HuH-7 (cell line): Measurements from ENCODE around the gene PBX3.

Source experiments
- DNase-seq: peaks from one replicate; pipeline ENCODE4 v3.0.0; 2011; ENCODE audit warnings: low spot score

PBX3 gene

DNA sequence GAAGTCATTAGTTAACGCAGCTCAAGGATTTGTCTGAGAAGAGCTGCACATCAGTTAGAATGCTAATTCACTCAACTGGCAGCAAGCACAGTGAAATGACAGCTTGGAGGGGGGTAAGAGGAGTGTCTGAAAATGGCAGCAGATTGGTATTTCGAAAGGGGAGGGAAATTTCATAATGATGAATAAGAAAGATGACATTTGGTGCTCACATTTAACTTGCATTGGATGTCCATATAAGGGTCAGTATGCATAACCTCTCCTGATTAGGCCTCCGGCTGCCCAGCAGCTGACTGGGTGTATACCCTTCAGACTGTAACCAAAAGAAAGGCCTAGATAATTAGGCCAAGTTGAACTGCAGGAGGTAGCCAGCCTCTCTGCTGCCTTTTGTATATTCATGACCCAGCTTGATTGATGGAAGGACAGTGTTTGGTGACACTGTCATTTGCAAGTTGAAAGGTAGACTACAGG lies 131.0 kb downstream of the PBX3 start:
- DNase-seq: no peak

DNA sequence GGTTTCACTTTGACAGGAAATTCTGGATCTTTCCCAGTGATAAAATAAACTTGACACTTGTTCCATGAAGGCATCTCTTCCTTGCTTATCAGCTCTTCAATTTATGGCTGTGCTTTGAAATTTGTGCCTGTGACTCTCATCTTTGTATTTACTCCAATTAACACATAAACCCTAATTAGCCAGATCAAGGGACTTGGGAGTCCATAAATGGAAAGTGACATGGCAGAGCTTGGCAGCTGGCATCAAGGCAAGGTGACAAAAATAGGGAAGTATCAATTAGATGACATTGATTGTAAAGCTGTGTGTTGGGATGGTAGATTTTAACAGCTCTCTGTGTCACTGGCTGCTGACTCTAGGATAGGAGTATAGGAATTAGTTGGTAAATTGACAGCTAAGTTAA lies 133.9 kb downstream of the PBX3 start:
- DNase-seq: no peak

DNA sequence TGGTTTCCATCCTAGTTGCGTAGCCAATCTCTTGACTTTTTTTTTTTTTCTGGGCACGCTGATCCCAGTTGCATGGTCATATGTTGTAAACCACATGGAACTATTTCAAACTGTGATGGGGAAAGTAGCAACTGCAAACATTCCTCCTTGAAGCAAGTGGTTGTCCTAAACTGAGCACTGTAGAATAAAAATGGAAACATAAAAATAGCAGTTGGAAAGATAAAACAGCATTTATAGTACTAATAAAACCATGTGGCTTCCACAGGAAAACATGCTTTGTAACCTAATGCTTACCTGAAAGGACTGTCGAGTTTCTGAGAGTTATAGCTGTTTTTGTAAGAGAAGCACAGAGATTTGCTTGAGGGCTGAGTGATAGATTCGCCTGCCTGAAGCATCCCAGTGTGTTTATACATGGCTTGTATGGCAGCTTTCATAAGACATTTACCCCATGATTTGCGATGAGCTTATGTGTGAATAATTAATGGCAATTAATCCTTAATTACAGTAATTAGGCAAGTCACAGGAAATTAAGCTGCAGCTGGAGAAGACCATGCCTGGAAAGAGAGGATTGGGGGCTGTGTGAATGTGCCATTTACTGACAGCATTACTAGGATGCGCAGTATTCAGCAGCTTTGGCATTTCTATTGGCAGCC lies 136.5 kb downstream of the PBX3 start:
- no peak for DNase-seq

DNA sequence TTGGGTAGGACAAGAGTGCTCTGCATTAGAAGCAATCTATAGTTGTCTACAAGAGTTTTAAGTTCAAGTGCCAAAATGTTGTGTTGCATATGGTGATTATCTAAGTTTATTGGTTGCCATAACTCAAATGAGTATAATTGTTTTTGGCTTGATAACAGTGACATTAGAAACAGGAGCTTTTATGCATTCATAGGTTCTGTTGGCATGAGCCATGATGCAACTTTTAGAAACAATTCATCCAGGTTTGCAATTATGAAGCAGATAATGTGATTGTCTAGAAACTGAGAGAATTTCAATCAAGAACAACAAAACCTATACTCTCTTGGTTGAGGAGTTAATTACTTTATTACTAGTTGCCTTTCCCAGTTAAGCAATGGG lies 137.0 kb downstream of the PBX3 start:
- DNase-seq: no peak

DNA sequence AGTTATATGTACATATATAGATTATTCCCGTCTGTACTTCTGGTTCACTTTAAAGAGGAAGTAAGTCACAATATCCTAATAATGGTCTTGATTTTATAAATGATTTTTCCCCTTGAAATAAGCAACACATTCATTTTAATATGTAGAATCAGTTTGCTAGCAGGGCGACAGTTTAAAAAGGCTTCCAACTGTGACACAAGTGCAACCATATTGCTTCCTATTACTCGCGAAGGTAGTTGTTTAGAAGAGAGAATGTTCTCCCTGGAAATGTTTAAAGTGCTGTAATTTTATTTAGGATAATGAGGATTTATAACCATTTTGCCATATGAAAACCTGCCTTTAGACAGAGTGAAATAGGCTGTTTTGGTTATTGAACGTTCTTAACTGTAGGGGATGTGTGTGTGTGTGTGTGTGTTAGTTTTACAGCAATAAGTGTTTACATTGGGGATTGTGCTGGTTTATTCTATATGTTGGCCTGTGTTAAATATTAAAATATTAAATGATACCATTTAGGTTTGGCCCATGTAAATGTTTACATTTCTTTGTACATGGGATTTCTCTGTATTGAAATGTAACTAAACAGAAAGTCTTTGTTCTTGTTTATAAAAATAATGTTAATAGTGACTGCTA lies 138.3 kb downstream of the PBX3 start:
- no peak for DNase-seq

DNA sequence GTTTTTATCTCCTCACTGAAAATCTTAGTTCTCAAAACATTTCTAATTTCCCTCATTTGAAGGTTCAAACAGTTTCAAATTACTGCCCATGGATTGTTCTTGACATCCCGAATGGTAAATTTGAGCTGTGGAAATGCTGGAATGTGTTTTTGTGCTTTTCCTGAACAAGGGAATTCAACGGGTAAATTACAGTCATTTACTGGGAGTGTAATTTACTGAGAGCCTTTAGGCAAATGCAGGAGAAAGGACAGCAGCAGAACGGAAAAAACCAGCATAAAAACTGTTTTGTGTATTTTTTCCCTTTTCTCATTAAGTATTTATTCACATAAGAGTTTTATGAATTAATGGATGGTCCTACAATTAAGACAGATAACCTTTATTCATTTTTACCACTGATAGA lies 139.2 kb downstream of the PBX3 start:
- DNase-seq: no peak

DNA sequence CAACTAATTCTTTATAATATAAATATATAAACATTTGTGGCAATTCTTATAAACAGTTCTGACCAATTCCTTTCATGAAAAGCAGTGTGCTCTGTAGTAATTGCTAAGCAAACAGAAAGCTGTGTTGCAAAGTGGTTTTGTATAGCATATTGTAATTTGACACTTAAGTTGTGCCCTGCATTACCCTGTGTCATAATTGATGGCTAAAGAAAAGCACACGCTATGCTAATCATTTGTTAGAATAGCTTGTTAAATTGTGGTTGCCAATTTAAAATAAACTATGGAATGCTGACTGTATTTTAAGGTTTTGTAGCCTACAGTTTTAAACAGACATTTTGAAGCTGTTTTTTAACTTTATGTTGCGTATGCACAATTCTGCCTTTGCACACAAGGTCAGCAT lies 140.0 kb downstream of the PBX3 start:
- peak; percentile 46 for DNase-seq

DNA sequence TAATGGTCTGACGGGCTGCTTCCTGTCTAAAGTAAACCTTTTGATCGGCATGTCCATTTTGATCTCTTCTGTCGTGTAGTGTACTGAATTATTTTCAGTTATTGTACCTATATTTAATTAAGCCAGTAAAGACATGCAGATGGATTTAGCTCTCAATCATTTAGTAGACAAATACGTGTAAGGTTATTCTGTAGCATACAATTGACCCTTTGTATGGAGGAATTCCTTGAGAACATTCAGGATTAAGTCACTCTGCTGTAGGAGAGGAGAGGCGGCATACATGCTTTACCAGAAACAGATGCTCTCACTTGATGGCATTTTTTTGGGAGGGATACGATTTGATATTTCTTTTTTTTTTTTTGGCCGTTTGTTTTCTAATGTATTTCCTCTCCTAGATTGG lies 141.0 kb downstream of the PBX3 start:
- DNase-seq: no peak

DNA sequence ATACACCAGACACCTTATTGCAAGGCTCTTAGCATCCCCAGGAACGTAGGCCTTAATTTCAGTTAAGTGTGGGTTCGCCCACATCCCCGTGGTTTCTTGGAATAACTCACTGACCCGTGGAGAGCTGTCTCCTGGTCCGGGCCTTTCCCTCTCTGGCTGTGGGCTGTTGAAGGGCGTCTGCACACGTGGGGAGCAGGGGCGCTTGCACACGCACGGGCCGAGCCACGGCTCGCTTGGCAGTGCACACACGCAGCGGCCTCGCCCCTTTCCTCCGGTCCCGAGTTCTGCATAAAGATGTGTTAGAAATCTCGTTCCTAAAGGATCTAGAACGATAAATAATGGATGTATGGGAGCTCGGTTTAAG lies 141.9 kb downstream of the PBX3 start:
- no peak for DNase-seq

DNA sequence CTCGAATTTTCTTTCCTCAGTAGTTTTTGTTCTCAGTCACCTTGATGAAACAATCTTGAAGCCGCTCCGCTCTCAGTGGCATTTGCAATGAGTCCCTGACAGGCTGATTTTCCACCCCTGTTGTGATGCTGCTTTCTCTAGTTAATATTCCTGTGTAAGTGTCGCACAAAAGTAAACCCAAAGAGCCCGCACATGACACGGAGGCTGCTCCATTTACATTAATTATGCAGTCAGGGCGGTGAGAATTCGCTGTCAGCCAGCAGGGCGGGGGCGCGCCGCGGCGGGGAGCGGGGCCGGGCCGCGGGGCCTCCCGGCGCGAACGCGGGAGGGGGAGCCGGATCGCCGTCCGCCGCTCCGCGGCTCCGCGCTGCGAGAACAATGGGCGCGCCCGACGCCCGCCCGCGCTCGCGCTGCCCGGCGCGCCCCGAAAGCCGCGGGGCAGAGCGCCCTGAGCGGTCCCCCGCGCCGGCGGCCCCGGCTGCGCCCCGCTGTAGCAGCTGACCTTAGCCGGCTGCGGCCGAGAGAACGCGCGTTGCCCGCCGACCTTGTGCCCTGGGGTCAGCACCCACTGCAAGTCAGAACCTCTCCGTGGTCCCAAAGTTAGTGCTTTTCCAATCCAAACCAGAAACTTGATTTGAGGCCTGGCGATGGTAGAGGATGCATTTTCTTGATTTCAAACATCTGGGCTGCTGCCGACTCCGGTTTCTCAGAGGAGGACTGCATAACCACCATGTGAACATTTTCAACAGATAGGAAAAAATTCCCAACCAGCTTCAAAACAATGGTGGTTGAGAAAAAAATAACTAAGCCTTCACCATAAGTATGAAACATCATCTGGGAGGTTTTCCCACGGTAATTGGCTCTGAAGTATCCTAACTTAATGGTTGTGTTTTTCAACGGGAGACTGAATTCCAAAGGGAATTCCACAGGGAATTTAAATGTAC lies 142.6 kb downstream of the PBX3 start:
- peak; percentile 45 for DNase-seq

DNA sequence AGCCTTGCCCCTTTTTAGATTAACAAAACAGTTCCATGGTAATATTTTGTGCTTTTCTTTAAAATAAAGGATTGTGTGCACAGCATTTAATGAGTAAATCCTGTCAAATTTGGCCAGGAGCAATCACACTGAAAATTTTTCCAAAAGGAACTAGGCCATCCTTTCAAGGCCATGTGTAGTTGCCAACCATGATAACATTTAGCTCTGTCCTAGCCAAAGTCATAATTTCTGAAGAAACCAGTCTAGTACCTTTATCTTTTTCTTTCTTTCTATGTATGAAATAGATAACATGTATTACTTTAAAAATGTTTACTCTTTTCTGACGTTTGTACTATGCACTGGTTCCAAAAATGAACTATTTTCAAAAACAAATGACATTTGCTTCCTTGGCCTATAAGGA lies 143.7 kb downstream of the PBX3 start:
- DNase-seq: no peak

DNA sequence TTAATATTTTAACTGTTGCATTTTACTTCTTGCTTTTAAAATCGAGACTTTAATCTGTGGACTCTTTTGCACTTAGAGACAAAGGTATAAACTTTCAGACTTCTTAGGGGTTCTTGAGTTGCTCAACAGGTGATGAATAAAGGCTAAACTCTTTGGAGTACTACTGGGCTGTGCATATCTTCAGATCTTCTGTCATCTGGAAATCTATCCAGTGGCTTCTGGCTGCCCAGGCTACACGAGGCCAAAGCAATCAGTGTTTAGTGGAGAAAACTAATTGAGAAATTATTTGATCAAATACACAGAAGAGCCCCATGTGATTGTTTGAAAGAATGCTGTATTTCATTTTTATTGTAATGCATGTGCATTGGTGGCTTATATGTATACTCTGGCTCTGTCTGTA lies 146.1 kb downstream of the PBX3 start:
- no peak for DNase-seq

DNA sequence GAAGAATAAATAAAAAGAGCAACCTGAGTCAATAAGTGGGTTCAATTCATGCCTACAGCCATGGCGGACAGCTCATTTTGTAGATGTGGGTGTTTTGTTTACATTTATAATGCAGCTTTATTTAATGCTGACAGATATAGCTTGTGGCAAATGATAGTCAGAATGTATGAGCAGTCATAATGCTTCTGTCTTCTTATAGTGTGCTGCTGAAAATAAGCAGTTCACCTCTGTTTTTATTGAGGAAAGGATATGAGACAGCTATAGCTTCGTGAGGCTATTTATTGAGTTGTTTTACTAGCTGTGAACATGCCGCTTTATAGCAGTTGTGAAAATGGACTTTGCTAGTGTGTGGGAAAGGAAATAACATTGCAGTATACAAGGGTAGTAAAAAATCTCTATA lies 147.4 kb downstream of the PBX3 start:
- no peak for DNase-seq

DNA sequence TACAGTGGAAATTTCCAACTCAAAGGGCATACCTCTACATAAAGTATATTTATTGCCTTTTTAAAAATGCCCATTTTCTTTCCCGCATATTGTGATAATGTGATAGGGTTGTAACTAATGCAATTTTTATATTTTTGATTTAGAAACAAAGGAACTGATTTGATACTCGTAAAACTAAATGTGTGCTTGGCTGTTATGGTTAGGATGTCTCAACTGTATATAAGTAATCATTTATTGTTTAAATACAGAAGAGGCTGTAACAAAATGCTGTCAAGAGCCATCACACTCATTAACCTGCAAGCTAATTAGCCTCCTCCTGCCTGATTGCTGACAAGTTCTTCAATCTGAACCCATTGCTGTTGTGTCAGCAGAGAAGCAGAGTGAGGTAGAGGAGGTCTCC lies 149.2 kb downstream of the PBX3 start:
- no peak for DNase-seq

DNA sequence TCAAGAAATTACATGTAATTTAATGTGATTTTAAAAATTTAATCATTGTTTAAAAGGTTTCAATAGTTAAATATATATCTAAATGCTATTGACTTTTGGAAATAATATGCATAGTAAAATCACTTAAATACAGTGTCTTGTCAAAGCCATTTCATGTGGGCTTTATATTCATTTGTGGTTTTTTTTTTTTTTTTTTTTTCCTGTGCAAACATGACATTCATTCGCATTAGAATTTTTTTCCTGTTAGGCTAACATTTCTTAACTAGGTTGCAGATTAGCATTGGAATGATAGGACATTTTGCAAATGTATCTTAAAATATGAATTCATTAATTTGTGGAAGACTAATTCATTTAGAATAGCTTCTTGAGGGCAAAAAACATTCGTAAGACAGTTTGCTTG lies 149.8 kb downstream of the PBX3 start:
- DNase-seq: no peak

DNA sequence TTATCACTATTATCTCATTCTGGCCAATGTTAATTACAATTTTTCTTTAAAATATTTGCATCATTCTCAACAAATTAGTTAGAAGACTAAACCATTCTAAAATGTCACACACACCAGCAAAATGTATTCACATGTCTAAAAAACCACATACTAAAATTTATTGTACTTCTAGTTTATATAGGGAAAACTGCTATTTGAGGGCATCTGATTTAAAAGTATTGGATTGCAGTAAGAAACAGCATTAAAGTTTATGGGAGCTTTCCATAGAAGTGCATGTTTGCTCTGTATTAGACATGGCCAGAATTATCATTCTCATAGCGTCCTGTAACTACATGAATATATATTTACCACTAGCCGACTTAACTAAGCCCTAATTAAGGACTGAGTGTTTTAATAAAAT lies 150.3 kb downstream of the PBX3 start:
- no peak for DNase-seq

DNA sequence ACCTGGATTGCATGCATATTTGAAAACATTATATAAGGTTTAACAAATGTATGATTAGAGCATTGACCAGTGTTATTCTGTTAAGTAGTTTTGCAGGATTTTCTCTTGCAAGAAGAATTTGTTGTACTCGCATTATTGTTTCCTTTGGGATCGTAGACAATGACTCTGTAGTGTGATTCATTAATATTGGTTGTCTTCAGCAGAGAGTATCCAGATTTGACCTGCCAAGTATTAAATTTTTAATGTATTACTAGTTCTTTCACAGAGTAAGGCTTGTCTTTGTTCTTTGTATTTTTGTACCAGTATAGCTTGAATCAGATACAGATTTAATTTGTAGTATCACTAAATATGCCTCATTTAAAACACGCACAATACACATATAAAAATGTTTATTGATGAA lies 155.0 kb downstream of the PBX3 start:
- DNase-seq: no peak

DNA sequence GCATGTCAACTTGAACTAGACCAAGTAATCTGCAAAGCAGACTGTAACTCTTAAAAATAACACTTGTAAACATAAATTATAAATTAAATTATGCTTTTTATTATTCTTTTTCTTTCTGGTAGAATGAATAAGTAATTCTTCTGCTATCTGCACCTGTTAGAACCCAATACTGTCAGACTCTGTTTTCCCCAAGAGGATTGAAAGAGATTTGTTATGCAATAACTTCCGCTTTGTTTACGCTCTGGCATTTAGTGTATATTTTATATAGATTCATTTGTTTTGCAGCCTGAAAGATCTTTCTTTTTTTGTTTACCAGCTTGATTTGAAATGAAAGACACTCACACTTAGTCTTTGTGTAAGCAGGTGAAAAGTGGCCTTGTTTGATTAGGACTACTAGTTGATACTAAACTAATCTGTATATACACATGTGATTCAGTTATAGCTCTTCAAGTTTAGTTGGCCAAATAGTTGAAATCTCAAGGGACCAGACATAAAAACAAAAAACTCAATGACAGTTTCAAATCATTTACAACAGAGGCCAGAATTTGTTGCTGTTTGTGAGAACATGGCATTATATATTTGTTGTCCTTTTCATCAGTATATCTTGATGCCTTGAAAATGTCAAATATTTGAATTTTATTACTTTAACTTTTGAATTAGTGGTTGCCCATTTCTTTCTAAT lies 155.8 kb downstream of the PBX3 start:
- no peak for DNase-seq

DNA sequence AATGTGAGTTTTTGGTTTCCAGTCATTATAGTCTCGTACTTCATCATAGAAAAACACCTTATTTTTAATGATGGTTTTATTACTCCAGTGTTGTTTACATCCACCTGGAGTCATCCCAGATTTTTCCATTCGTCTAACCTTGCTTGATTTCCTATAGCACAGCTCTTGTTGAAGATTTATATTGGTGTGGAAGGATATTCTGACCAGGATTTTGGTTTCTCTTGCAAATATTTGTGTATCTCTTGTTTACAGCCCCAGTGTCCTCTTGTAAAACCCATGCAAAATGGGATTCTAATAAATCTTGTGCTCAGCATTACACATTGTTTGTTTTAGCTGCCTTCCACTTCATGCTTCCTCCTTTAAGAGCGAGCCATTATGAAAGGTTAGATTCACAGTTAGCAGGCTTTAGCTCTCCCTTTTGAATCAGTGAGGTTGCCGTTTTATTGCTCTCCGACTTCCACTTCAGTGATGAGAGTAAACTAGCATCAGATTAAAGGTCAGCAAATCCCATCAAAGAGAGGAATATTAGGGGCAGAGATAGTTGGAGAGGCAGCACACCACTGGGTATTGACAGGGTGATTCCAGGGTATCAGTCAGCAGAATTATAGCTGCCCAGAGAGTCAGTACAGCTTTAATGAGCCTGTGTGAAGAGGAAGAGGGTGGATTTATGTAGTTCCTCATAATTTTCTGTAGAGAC lies 157.1 kb downstream of the PBX3 start:
- DNase-seq: no peak

DNA sequence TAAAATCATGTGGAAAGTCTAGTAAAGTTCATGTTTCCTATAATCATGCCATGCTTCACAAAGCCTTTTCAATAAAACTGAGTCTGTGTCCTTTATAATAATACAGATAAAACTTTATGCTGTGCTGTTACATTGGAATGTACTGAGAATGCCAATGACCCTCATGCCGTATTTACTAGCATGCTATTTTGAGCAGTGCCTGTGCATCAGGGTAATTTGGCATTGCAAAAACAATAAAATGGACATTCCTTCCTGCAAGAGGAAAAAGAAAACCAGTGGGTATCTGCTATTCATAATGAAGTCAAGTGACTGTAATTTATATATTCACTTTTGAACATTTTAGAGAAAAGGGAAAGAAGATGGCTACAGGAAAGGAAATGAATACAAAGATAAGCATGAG lies 159.0 kb downstream of the PBX3 start:
- no peak for DNase-seq

DNA sequence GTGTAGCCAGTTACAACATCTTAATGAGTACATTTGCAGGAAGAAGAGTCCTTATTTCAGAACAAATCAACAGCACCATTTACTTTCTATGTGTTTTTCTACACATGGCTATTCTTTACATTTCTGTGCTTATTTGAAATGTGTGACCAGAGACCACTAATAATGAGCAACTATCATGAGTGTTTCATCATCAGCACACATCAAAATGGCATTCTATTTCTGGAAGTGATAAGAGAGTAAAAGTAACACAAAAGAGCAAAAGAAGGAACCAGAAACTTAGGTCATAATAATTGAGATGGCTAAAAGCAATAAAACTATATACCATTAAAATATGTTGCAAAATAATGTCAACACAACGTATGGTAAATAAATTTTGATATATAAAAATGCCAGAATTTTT lies 159.7 kb downstream of the PBX3 start:
- DNase-seq: no peak

DNA sequence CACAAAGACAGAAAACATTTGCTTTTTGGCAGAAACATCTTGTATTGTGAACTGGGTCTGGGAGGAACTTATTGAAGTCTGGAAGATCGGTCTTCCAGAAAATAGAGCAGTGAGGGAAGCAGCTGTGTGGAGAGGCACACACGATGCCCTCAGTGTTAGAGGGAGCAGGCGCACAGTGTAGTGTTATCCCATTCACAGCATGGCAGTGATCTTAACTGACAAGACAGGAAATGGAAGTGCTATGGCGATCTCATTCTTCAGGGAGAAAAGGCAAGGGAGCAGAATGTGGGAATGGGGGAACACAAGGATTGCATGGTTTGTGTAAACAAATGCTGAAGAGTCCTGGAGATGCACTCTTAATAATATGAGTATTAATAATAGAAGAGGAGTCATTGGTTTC lies 161.0 kb downstream of the PBX3 start:
- DNase-seq: no peak
